K562 (cell line): ENCODE measurements around the gene OR5H6. TPM values are rescaled to one million over a fixed set of nuclear protein-coding genes. Genes with fewer than 3 reads are reported as not detected.

Experiments used
- ATAC-seq: fragments of 200-7000 bp; cut with Tn5 transposase; 3 replicates; pipeline ENCODE4 v1.9.1; 2020; ENCODE audit warnings: moderate library complexity
- BruUV-seq: library from RNA; stranded (reverse); fragments of 400-500 nt; replicated peaks from 2 replicates; lab custom pipeline; 2021; lab: Mats Ljungman, UMichigan
- CTCF ChIA-PET: fragments of 300-600 bp; formaldehyde crosslinking; extraction: SDS; loops from one replicate; lab custom pipeline; 2021; ENCODE audit warnings: low intra/inter-chr PET ratio; lab: Yijun Ruan, JAX
- POLR2A ChIA-PET: fragments of 300-600, 350-650 bp; sonication (Branson Sonifier 250); formaldehyde crosslinking; extraction: SDS; loops from one replicate; lab custom pipeline; 2021; ENCODE audit warnings: antibody characterized with exemption, inconsistent platforms; lab: Yijun Ruan, JAX
- DNase-seq, 4 experiments: peaks; one replicate each; pipeline versions ENCODE4 v3.0.0 to v3.0.0-alpha.2; 2011 to 2018; ENCODE audit warnings: low spot score in 3 of 4, mixed read lengths in 3 of 4; ENCODE audit errors: extremely low read depth in 1 of 4
- FAIRE-seq: peaks from 2 replicates; lab custom pipeline; 2011; peaks lifted over from hg19 to GRCh38; lab: Jason Lieb, UNC
- H2AFZ ChIP-seq: 2 replicates; pipeline ENCODE4 v1.6.0; 2011; ENCODE audit warnings: low read depth, low read length, control low read depth, inconsistent platforms
- H3K27ac ChIP-seq: fragments of 200-600 bp; 3 replicates; pipeline ENCODE4 v1.8.0; 2011; ENCODE audit warnings: low read depth, mild to moderate bottlenecking, control low read depth, inconsistent platforms, low read length, moderate library complexity, mixed read lengths; ENCODE audit errors: extremely low read depth
- H3K27me3 ChIP-seq, 2 experiments: fragments of 300-600 bp in 1 of 2; 2 replicates in 1 of 2; 3 replicates in 1 of 2; pipeline versions ENCODE4 v1.6.0 to v1.8.0; 2011; ENCODE audit warnings: inconsistent platforms in 2 of 2, low read length in 2 of 2, mild to moderate bottlenecking in 1 of 2, mixed read lengths in 1 of 2, moderate library complexity in 1 of 2; ENCODE audit not compliant: control insufficient read depth in 2 of 2, insufficient read depth in 2 of 2
- H3K36me3 ChIP-seq: fragments of 300-600 bp; 3 replicates; pipeline ENCODE4 v1.8.0; 2011; ENCODE audit warnings: mild to moderate bottlenecking, low read length, inconsistent platforms; ENCODE audit not compliant: control insufficient read depth, insufficient read depth
- H3K4me1 ChIP-seq, 2 experiments: fragments of 200-600 bp in 1 of 2; replicated peaks in 1 of 2; 2 replicates in 1 of 2; 3 replicates in 1 of 2; pipeline versions ENCODE4 v1.5.1 to v1.8.0; 2011; ENCODE audit warnings: inconsistent platforms in 2 of 2, low read length in 2 of 2, mild to moderate bottlenecking in 1 of 2, mixed read lengths in 1 of 2, moderate library complexity in 1 of 2; ENCODE audit not compliant: control insufficient read depth in 2 of 2, insufficient read depth in 2 of 2
- H3K4me2 ChIP-seq: 2 replicates; pipeline ENCODE4 v1.6.1; 2011; ENCODE audit warnings: low read length, control low read depth, inconsistent platforms, mixed read lengths; ENCODE audit not compliant: insufficient read depth
- H3K4me3 ChIP-seq: fragments of 200-600 bp; sonication (generic), shearing (Covaris generic); 2 replicates; pipeline ENCODE4 v1.5.1; 2016; ENCODE audit warnings: control low read depth, inconsistent platforms
- H3K79me2 ChIP-seq: fragments of 200-600 bp; 3 replicates; pipeline ENCODE4 v1.8.0; 2011; ENCODE audit warnings: low read length, inconsistent platforms; ENCODE audit not compliant: control insufficient read depth, insufficient read depth
- H3K9ac ChIP-seq, 2 experiments: 2 replicates each; pipeline versions ENCODE4 v1.6.0 to v1.6.1; 2011; ENCODE audit warnings: low read depth in 2 of 2, low read length in 2 of 2, control low read depth in 1 of 2, inconsistent platforms in 1 of 2, mild to moderate bottlenecking in 1 of 2, mixed read lengths in 1 of 2; ENCODE audit not compliant: insufficient read depth in 1 of 2
- H3K9me1 ChIP-seq: one replicate; pipeline ENCODE4 v1.6.0; 2011; ENCODE audit warnings: inconsistent platforms, mild to moderate bottlenecking, low read length, moderate library complexity; ENCODE audit not compliant: control insufficient read depth, insufficient read depth
- H3K9me3 ChIP-seq: replicated peaks from 2 replicates; pipeline ENCODE4 v1.5.1; 2011; ENCODE audit warnings: low read depth, low read length, inconsistent platforms; ENCODE audit not compliant: control insufficient read depth, insufficient read depth
- H4K20me1 ChIP-seq: replicated peaks from 2 replicates; pipeline ENCODE4 v1.6.1; 2011; ENCODE audit warnings: low read length, inconsistent platforms, mixed read lengths; ENCODE audit not compliant: control insufficient read depth, insufficient read depth
- CBX3 ChIP-seq, 2 experiments: IDR thresholded peaks; 1 replicate in 1 of 2; 2 replicates in 1 of 2; pipeline ENCODE4 v1.6.1; 2012; ENCODE audit warnings: inconsistent platforms in 2 of 2, low read length in 2 of 2, borderline replicate concordance in 1 of 2, control low read depth in 1 of 2
- DACH1 ChIP-seq: fragments of 450-650 bp; IDR thresholded peaks from 2 replicates; pipeline ENCODE4 v1.6.1; 2018; ENCODE audit not compliant: partially characterized antibody
- FOXK2 ChIP-seq, 2 experiments: fragments of 450-650 bp; IDR thresholded peaks in 1 of 2; conservative IDR thresholded peaks in 1 of 2; 2 replicates each; pipeline ENCODE4 v1.6.1; 2016; ENCODE audit warnings: low read depth in 2 of 2, mild to moderate bottlenecking in 1 of 2
- NEUROD1 ChIP-seq: fragments of 150-350 bp; IDR thresholded peaks from 2 replicates; pipeline ENCODE4 v1.6.1; 2014; ENCODE audit warnings: borderline replicate concordance, low read length, low read depth; ENCODE audit not compliant: partially characterized antibody
- RAD21 ChIP-seq, 2 experiments: fragments of 250-450 bp in 1 of 2; fragments of 450-650 bp in 1 of 2; sonication (Bioruptor Pico) in 1 of 2; formaldehyde crosslinking in 1 of 2; IDR thresholded peaks in 1 of 2; conservative IDR thresholded peaks in 1 of 2; 2 replicates each; pipeline versions ENCODE4 v1.4.0 to v1.8.0; 2020 to 2022; ENCODE audit warnings: mild to moderate bottlenecking in 2 of 2, moderate library complexity in 1 of 2
- ZNF253 ChIP-seq: fragments of 250-450 bp; sonication (Bioruptor Pico); conservative IDR thresholded peaks from 2 replicates; pipeline ENCODE4 v1.6.1; 2021; ENCODE audit warnings: mild to moderate bottlenecking
- WGBS: fragments of 100-300 bp; shearing (Covaris generic); methylation state at CpG from one replicate; pipeline ENCODE4 v1.1.6; 2016; ENCODE audit warnings: low coverage, mixed read lengths; ENCODE audit not compliant: insufficient coverage; ENCODE audit errors: missing lambda C conversion rate; 5-methylcytosine and 5-hydroxymethylcytosine counted together
- in situ Hi-C: fragments of 300-500 bp; cut with MboI; formaldehyde crosslinking; loops from 4 replicates; pipeline ENCODE4 v1.15.0; 2018; ENCODE audit warnings: inconsistent platforms, mixed read lengths
- intact Hi-C: fragments of 100-400 bp; cut with micrococcal nuclease; formaldehyde crosslinking; loops from 2 replicates; pipeline ENCODE4 v1.14.2; 2022
- polyA plus RNA-seq, 8 experiments: library from polyadenylated mRNA; depleted of rRNA in 4 of 8; stranded (reverse) in 5 of 8; unstranded in 3 of 8; fragments of >200 nt; fragmentation: Nextera tagmentation in 2 of 8; fragmentation: Illumina TruSeq in 1 of 8; extraction: Ambion mirVana in 2 of 8; extraction: Trizol in 1 of 8; gene quantifications; 2 replicates each; pipeline versions ENCODE4 v1.2.1 to v1.2.3, GENCODE V29; 2011 to 2014; ENCODE audit warnings: inconsistent platforms in 1 of 8, missing spikeins in 1 of 8
- total RNA-seq, 7 experiments: library from RNA; depleted of rRNA in 6 of 7; stranded (reverse); fragments of >200 nt in 6 of 7; fragmentation: Illumina TruSeq in 2 of 7; extraction: Trizol in 2 of 7; gene quantifications; 2 replicates each; pipeline versions ENCODE4 v1.2.1 to v1.2.3, GENCODE V29; 2011 to 2021; ENCODE audit warnings: low replicate concordance in 1 of 7

The OR5H6 gene
- total and polyA plus RNA-seq, 9 of the 15 experiments (the other 6 are each of a cell fraction or from before 2014, with no cell fraction given), result 0.08 TPM; not detected in 8

GRCh38 chr3:98262046-98262445 lies 2.0 kb upstream of the OR5H6 start:
- no peak overlapping the region for H3K4me3 ChIP-seq
- in situ Hi-C loops (no loop called here), intact Hi-C loops (no loop called here)
- FAIRE-seq, result no peak
- ATAC-seq, result no peak
- H3K9ac ChIP-seq, result no peak overlapping the region
- BruUV-seq, result no TSS peak
- H3K9me3 ChIP-seq, result no peaks in the 10 kb centered on the region
- no peaks in the 10 kb centered on the region for H3K9me1 ChIP-seq
- no peaks in the 10 kb centered on the region for H3K4me1 ChIP-seq
- CTCF ChIA-PET, result no interaction called here
- TF ChIP-seq DACH1, result no peak
- TF ChIP-seq, all 486 proteins: peak for 0
- Histone ChIP-seq H2AFZ (no peak overlapping the region), H3K27ac (no peak overlapping the region), H3K79me2 (no peaks in the 10 kb centered on the region), H3K4me2 (no peak overlapping the region), H3K27me3 (no peaks in the 10 kb centered on the region), H3K36me3 (no peaks in the 10 kb centered on the region), H4K20me1 (no peaks in the 10 kb centered on the region)
- 6% methylated on average over 2 of the region's 2 CpGs for WGBS
- POLR2A ChIA-PET, result no interaction called here
- DNase-seq, result no peak

GRCh38 chr3:98269846-98270245 lies 5.8 kb downstream of the OR5H6 start:
- CTCF ChIA-PET, result no interaction called here
- Histone ChIP-seq H3K4me2 (no peak overlapping the region), H3K4me3 (no peak overlapping the region), H4K20me1 (no peaks in the 10 kb centered on the region), H3K9ac (no peak overlapping the region), H3K9me3 (no peaks in the 10 kb centered on the region), H3K27ac (no peak overlapping the region), H3K79me2 (no peaks in the 10 kb centered on the region), H3K27me3 (no peaks in the 10 kb centered on the region)
- BruUV-seq, result no TSS peak
- 0% methylated on average over 1 of the region's 3 CpGs for WGBS
- intact Hi-C loops, result no loop called here
- no peak for TF ChIP-seq NEUROD1
- TF ChIP-seq ZNF253 (CRISPR knock-in tag), result no peak
- no peak for TF ChIP-seq FOXK2 (conservative IDR thresholded peaks at IDR 0.05 in 1 of 2, IDR thresholded peaks at IDR 0.05 in 1 of 2; ENCODE audit: low read depth in 2 of 2)
- TF ChIP-seq CBX3 (IDR thresholded peaks at IDR 0.05; ENCODE audit: borderline replicate concordance in 1 of 2, low read length in 2 of 2), result no peak
- TF ChIP-seq RAD21 (CRISPR knock-in tag; conservative IDR thresholded peaks at IDR 0.05 in 1 of 2, IDR thresholded peaks at IDR 0.05 in 1 of 2), result no peak
- TF ChIP-seq, all 486 proteins: peak for 0
- DNase-seq (no peak), ATAC-seq (no peak), FAIRE-seq (no peak)
- no peak overlapping the region for H2AFZ ChIP-seq
- H3K36me3 ChIP-seq, result no peaks in the 10 kb centered on the region
- H3K4me1 ChIP-seq, result no peaks in the 10 kb centered on the region
- in situ Hi-C loops, result no loop called here
- POLR2A ChIA-PET, result no interaction called here
- no peaks in the 10 kb centered on the region for H3K9me1 ChIP-seq
